Measurements from ENCODE around the gene NPB. TPM values are rescaled to one million over a fixed set of nuclear protein-coding genes. Genes with fewer than 3 reads are reported as not detected.

The NPB gene
- polyA plus RNA-seq, 1 donor from 2014 or later = 1.3 TPM

- Histone ChIP-seq H3F3A (ENCODE audit: insufficient read depth, low read length, poor library complexity, severe bottlenecking) (no peaks in the 10 kb centered on the region), H3K9ac (ENCODE audit: low read length) (no peak overlapping the region), H3K9me3 (ENCODE audit: low read length) (no peaks in the 10 kb centered on the region), H3K79me2 (replicated peaks; ENCODE audit: insufficient read depth, low read length) (no peaks in the 10 kb centered on the region), H3K27ac (ENCODE audit: low read length) (no peak overlapping the region), H3K27me3 (ENCODE audit: insufficient read depth, low read depth, low read length) (no peaks in the 10 kb centered on the region), H3K4me2 (ENCODE audit: low read length) (no peak overlapping the region), H3K4me3 (ENCODE audit: low read length) (no peak overlapping the region), H3K36me3 (ENCODE audit: insufficient read depth, low read length) (no peaks in the 10 kb centered on the region), H4K20me1 (ENCODE audit: insufficient read depth) (no peaks in the 10 kb centered on the region), H3K9me2 (ENCODE audit: insufficient read depth, low read length) (no peaks in the 10 kb centered on the region), H2AFZ (ENCODE audit: low read depth, low read length) (no peak overlapping the region)
- TF ChIP-seq RAD21 (conservative IDR thresholded peaks at IDR 0.05) (no peak), EZH2 (IDR thresholded peaks at IDR 0.05; ENCODE audit: borderline replicate concordance, insufficient read depth, low read length, poor library complexity, severe bottlenecking) (no peak), EP300 (conservative IDR thresholded peaks at IDR 0.05; ENCODE audit: poor library complexity, severe bottlenecking) (no peak), MXI1 (conservative IDR thresholded peaks at IDR 0.05; ENCODE audit: poor library complexity, severe bottlenecking) (no peak), SMC3 (conservative IDR thresholded peaks at IDR 0.05; ENCODE audit: poor library complexity) (no peak), REST (IDR thresholded peaks at IDR 0.05; ENCODE audit: borderline replicate concordance) (no peak), TAF1 (IDR thresholded peaks at IDR 0.05; ENCODE audit: low read depth) (no peak), CTCF (IDR thresholded peaks at IDR 0.05; ENCODE audit: poor library complexity, severe bottlenecking) (no peak), POLR2AphosphoS5 (IDR thresholded peaks at IDR 0.05) (no peak)
These were observed 17.5 kb upstream of the NPB start for GRCh38 chr17:81884520-81884919.

GRCh38 chr17:81884968-81885367 is 17.1 kb upstream of the NPB start:
- Histone ChIP-seq H3K27me3 (ENCODE audit: insufficient read depth, low read depth, low read length) (no peaks in the 10 kb centered on the region), H3F3A (ENCODE audit: insufficient read depth, low read length, poor library complexity, severe bottlenecking) (no peaks in the 10 kb centered on the region), H3K4me2 (ENCODE audit: low read length) (no peak overlapping the region), H3K79me2 (replicated peaks; ENCODE audit: insufficient read depth, low read length) (peaks cover under 1% of the 10 kb centered on the region), H2AFZ (ENCODE audit: low read depth, low read length) (no peak overlapping the region), H3K9me3 (ENCODE audit: low read length) (no peaks in the 10 kb centered on the region), H3K4me3 (ENCODE audit: low read length) (no peak overlapping the region), H3K27ac (ENCODE audit: low read length) (no peak overlapping the region), H3K9me2 (ENCODE audit: insufficient read depth, low read length) (no peaks in the 10 kb centered on the region), H3K9ac (ENCODE audit: low read length) (no peak overlapping the region), H3K36me3 (ENCODE audit: insufficient read depth, low read length) (no peaks in the 10 kb centered on the region), H4K20me1 (ENCODE audit: insufficient read depth) (no peaks in the 10 kb centered on the region)
- TF ChIP-seq POLR2AphosphoS5 (IDR thresholded peaks at IDR 0.05) (no peak), MXI1 (conservative IDR thresholded peaks at IDR 0.05; ENCODE audit: poor library complexity, severe bottlenecking) (no peak), RAD21 (conservative IDR thresholded peaks at IDR 0.05) (no peak), EZH2 (IDR thresholded peaks at IDR 0.05; ENCODE audit: borderline replicate concordance, insufficient read depth, low read length, poor library complexity, severe bottlenecking) (no peak), REST (IDR thresholded peaks at IDR 0.05; ENCODE audit: borderline replicate concordance) (no peak), TAF1 (IDR thresholded peaks at IDR 0.05; ENCODE audit: low read depth) (no peak), CTCF (IDR thresholded peaks at IDR 0.05; ENCODE audit: poor library complexity, severe bottlenecking) (no peak), SMC3 (conservative IDR thresholded peaks at IDR 0.05; ENCODE audit: poor library complexity) (no peak), EP300 (conservative IDR thresholded peaks at IDR 0.05; ENCODE audit: poor library complexity, severe bottlenecking) (no peak)
